HL-60 (cell line): ENCODE measurements around the gene ATP2B2.

ENCODE experiments used
- CTCF ChIP-seq: IDR thresholded peaks from one replicate; pipeline ENCODE4 v1.5.1; 2011; ENCODE audit warnings: low read length, control low read depth, inconsistent platforms; ENCODE audit not compliant: insufficient read depth
- REST ChIP-seq: IDR thresholded peaks from 2 replicates; pipeline ENCODE4 v1.6.1; 2012; ENCODE audit warnings: low read depth; ENCODE audit not compliant: insufficient replicate concordance

GRCh38 chr3:10482631-10483363 lies 22.6 kb downstream of the ATP2B2 start:
- no peak for TF ChIP-seq CTCF
- no peak for TF ChIP-seq REST
